ENCODE measurements around the gene PCDH7. TPM values are rescaled to one million over a fixed set of nuclear protein-coding genes. Genes with fewer than 3 reads are reported as not detected.

Gene PCDH7
- total RNA-seq, 1 experiment from 2014 or later, result 16.3 TPM

GRCh38 chr4:30746735-30747134 is 26.6 kb downstream of the PCDH7 start:
- Histone ChIP-seq H3K4me3 (ENCODE audit: low read depth, low read length) (no peak overlapping the region), H3K9me3 (no peaks in the 10 kb centered on the region), H3K27me3 (replicated peaks; ENCODE audit: control insufficient read depth, insufficient read depth, low read length) (no peaks in the 10 kb centered on the region), H3K4me1 (peaks cover 26% of the 10 kb centered on the region), H3K36me3 (ENCODE audit: control insufficient read depth, insufficient read depth, low read length) (no peaks in the 10 kb centered on the region)
- ChIA-PET CTCF (no interaction called here), POLR2A (no interaction called here)
- no TSS peak for BruUV-seq (replicated peaks)
- no peaks in the 10 kb centered on the region for H3K9me3 Mint-ChIP-seq (ENCODE audit: unreplicated experiment)
- intact Hi-C loops (cut with micrococcal nuclease; ENCODE audit: unreplicated experiment), result no loop called here
- H3K27me3 Mint-ChIP-seq (ENCODE audit: insufficient read depth, unreplicated experiment), result no peaks in the 10 kb centered on the region
- peaks cover 20% of the 10 kb centered on the region for H3K4me1 Mint-ChIP-seq (ENCODE audit: low read depth, unreplicated experiment)
- TF ChIP-seq, protein P1, sequence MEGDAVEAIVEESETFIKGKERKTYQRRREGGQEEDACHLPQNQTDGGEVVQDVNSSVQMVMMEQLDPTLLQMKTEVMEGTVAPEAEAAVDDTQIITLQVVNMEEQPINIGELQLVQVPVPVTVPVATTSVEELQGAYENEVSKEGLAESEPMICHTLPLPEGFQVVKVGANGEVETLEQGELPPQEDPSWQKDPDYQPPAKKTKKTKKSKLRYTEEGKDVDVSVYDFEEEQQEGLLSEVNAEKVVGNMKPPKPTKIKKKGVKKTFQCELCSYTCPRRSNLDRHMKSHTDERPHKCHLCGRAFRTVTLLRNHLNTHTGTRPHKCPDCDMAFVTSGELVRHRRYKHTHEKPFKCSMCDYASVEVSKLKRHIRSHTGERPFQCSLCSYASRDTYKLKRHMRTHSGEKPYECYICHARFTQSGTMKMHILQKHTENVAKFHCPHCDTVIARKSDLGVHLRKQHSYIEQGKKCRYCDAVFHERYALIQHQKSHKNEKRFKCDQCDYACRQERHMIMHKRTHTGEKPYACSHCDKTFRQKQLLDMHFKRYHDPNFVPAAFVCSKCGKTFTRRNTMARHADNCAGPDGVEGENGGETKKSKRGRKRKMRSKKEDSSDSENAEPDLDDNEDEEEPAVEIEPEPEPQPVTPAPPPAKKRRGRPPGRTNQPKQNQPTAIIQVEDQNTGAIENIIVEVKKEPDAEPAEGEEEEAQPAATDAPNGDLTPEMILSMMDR (IDR thresholded peaks at IDR 0.05; ENCODE audit: insufficient read depth in 1 of 2, low read depth in 1 of 2, low read length in 1 of 2, severe bottlenecking in 1 of 2, unreplicated experiment in 1 of 2), result no peak
- no peaks in the 10 kb centered on the region for H3K36me3 Mint-ChIP-seq (ENCODE audit: insufficient read depth, unreplicated experiment)
- no peak for DNase-seq
- no peak overlapping the region for H3K27ac Mint-ChIP-seq (ENCODE audit: unreplicated experiment)
- no peak overlapping the region for H3K4me3 Mint-ChIP-seq (ENCODE audit: unreplicated experiment)

DNA sequence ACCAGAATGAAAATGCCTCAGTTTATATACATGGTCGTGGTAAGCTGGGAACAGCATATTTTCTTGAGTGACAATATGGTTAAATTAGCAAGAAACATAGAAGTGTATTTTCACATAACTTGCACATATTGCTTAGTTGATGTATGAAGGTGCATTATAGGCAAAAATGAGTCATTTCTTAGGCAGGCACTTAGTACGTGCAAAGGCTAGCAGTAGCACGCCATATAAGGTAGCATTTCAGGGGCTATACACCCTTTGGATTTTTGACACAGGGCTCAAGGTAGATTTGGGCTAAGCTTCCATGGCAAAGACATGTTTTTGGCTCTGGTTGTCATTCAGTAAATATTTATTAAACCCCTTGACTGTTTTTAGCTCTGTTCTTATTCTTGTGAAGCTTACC is 33.1 kb downstream of the PCDH7 start:
- H3K27ac Mint-ChIP-seq (ENCODE audit: unreplicated experiment), result no peak overlapping the region
- no TSS peak for BruUV-seq (replicated peaks)

DNA sequence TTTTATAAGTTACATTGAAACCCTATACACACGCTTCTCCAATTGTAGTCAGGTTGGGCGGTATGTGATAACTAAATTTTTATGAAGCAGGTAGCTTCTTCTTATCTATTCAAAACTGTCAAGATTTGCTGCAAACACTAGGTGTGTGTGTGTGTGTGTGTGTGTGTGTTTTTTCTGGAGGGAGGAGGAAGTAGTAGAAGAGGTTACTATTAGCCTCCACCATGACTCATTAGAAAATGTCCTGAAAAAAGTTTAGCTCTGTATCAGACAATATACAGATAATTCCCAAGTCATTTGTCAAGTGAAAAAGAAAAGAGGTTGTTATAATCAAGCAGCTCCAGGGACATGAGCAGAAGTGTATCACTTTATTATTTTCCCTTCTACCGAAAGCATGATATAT is 33.9 kb downstream of the PCDH7 start:
- Mint-ChIP-seq H3K27me3 (ENCODE audit: insufficient read depth, unreplicated experiment) (no peaks in the 10 kb centered on the region), H3K4me3 (ENCODE audit: unreplicated experiment) (no peak overlapping the region), H3K27ac (ENCODE audit: unreplicated experiment) (peak overlapping the region; percentile 70), H3K9me3 (ENCODE audit: unreplicated experiment) (no peaks in the 10 kb centered on the region), H3K4me1 (ENCODE audit: low read depth, unreplicated experiment) (peaks cover 7% of the 10 kb centered on the region), H3K36me3 (ENCODE audit: insufficient read depth, unreplicated experiment) (no peaks in the 10 kb centered on the region)
- Histone ChIP-seq H3K9me3 (no peaks in the 10 kb centered on the region), H3K4me3 (ENCODE audit: low read depth, low read length) (no peak overlapping the region), H3K4me1 (peaks cover 57% of the 10 kb centered on the region), H3K36me3 (ENCODE audit: control insufficient read depth, insufficient read depth, low read length) (no peaks in the 10 kb centered on the region), H3K27me3 (replicated peaks; ENCODE audit: control insufficient read depth, insufficient read depth, low read length) (no peaks in the 10 kb centered on the region)
- DNase-seq, result no peak
- no TSS peak for BruUV-seq (replicated peaks)
- ChIA-PET POLR2A (no interaction called here), CTCF (no interaction called here)
- intact Hi-C loops (cut with micrococcal nuclease; ENCODE audit: unreplicated experiment), result no loop called here
- TF ChIP-seq, protein P1 (IDR thresholded peaks at IDR 0.05; ENCODE audit: insufficient read depth in 1 of 2, low read depth in 1 of 2, low read length in 1 of 2, severe bottlenecking in 1 of 2, unreplicated experiment in 1 of 2), result no peak

More for the DNA sequence above, 33.1 kb downstream of the PCDH7 start:
- TF ChIP-seq, protein P1 (IDR thresholded peaks at IDR 0.05; ENCODE audit: insufficient read depth in 1 of 2, low read depth in 1 of 2, low read length in 1 of 2, severe bottlenecking in 1 of 2, unreplicated experiment in 1 of 2), result no peak
- Mint-ChIP-seq H3K9me3 (ENCODE audit: unreplicated experiment) (no peaks in the 10 kb centered on the region), H3K4me1 (ENCODE audit: low read depth, unreplicated experiment) (peaks cover 7% of the 10 kb centered on the region), H3K36me3 (ENCODE audit: insufficient read depth, unreplicated experiment) (no peaks in the 10 kb centered on the region), H3K27me3 (ENCODE audit: insufficient read depth, unreplicated experiment) (no peaks in the 10 kb centered on the region), H3K4me3 (ENCODE audit: unreplicated experiment) (no peak overlapping the region)
- POLR2A ChIA-PET, result no interaction called here
- Histone ChIP-seq H3K4me3 (ENCODE audit: low read depth, low read length) (no peak overlapping the region), H3K27me3 (replicated peaks; ENCODE audit: control insufficient read depth, insufficient read depth, low read length) (no peaks in the 10 kb centered on the region), H3K9me3 (no peaks in the 10 kb centered on the region), H3K36me3 (ENCODE audit: control insufficient read depth, insufficient read depth, low read length) (no peaks in the 10 kb centered on the region), H3K4me1 (peaks cover 54% of the 10 kb centered on the region)
- intact Hi-C loops (cut with micrococcal nuclease; ENCODE audit: unreplicated experiment), result no loop called here
- CTCF ChIA-PET, result no interaction called here
- no peak for DNase-seq
